RPMI7951 (cell line): ENCODE measurements around the gene NRIP2. TPM values are rescaled to one million over a fixed set of nuclear protein-coding genes. Genes with fewer than 3 reads are reported as not detected.

Source experiments
- DNase-seq: peaks from one replicate; pipeline ENCODE4 v3.0.0-alpha.2; 2012; ENCODE audit warnings: low read depth
- total RNA-seq: library from RNA; depleted of rRNA; stranded (reverse); fragments of >200 nt; shearing (Covaris generic); gene quantifications from 2 replicates; pipeline ENCODE4 v1.2.3, GENCODE V29; 2014

NRIP2 gene
- total RNA-seq, 1 experiment from 2014 or later = not detected

DNA sequence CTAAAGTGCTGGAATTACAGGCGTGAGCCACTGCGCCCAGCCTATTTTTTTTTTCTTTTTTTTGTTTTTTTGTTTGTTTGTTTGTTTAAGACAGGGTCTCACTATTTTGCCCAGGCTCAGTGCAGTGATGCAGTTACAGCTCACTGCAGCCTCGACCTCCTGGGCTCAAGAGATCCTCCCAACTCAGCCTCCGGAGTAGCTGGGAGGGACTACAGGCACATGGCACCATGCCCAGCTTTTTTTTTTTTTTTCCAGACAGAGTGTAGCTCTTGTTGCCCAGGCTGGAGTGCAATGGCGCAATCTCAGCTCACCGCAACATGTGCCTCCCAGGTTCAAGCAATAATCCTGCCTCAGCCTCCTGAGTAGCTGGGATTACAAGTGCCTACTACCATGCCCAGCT, 28.1 kb downstream of the NRIP2 start:
- peak; percentile 9 for DNase-seq

DNA sequence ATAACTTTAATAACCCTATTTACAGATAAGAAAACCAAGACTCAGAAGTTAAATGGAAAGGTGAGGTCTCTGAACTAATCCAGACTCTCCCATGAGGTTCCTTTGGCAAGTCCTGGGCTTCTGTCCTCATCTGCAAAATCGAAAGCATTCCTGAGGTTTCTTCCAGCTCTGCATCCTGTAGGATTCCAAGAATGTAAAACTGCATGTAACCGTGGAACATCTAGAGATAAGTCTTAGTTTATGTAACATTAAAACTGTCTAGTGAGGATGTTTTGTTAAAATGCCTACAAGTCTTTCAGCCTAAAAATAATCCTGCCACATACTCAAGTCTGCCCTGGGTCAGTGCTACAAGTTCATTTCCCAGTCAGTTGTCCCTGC, 29.7 kb downstream of the NRIP2 start:
- no peak for DNase-seq

DNA sequence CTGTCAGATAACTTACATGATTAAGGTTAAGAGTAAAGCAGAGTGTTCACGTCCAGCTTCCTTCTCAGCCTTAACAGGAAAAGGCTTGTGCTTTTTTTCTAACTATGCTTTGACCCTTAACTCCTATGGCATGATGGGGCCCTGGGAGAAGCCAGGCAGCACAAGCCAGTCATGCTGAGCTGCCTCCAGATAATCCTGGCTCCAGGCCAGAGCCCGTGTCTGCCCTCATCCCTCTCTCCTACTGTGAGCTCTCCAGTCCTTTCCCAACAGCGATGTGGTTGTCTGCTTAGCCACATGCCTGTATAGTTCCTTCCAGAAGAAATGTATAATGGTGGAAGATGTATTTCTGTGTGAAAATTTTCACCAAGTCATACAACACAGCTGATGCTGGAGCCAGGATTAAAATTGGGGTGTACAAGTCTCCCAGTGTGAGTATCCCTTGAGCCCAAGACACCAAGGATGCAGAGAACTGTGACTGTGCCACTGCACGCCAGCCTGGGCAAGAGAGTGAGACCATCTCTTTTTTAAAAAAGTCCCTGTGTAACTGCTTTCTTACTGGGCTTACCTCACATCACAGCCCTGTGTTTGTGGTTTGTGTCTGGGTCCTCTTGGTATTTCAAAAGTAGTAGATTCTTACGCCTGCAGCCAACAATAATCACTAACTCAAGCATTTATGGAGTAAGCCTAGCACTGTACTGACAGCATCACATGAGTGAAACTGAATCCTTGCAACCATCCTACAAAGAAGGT, 30.3 kb downstream of the NRIP2 start:
- DNase-seq = no peak

DNA sequence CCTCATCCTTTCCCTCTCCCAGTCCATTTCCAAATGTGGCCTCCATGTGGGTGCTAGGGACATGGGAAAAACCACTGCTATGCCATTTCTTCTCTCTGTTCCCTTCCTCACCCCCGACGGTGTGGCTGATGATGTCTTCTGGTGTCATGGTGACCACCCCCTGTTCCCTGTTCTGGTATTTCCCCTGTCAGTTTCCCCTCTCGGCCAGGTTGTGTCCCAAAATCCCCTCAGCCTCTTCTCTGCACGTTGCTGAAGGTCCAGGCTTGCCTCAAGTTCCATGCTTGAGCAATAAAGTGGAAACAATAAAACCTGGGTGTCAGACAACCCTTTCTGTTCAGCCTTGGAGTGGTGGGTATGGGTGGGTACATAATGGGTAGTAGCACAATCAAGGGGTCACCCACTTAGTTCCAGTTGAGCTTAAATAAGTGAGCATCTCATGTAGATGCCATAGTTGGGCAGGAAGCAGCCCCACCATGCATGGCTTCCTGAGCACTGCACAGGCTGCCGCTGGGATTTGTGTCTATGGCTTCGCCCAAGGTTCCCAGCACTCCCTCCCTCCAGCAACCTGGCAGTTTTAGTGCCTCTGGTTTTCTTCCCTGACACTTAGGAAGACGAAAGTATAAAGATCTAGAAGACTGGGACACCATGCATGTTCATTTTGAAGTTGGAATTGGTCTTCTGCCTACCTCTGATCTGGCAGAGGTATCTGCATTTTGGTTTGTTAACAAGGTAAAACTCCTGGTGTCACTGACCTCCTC, 31.0 kb downstream of the NRIP2 start:
- DNase-seq = no peak

DNA sequence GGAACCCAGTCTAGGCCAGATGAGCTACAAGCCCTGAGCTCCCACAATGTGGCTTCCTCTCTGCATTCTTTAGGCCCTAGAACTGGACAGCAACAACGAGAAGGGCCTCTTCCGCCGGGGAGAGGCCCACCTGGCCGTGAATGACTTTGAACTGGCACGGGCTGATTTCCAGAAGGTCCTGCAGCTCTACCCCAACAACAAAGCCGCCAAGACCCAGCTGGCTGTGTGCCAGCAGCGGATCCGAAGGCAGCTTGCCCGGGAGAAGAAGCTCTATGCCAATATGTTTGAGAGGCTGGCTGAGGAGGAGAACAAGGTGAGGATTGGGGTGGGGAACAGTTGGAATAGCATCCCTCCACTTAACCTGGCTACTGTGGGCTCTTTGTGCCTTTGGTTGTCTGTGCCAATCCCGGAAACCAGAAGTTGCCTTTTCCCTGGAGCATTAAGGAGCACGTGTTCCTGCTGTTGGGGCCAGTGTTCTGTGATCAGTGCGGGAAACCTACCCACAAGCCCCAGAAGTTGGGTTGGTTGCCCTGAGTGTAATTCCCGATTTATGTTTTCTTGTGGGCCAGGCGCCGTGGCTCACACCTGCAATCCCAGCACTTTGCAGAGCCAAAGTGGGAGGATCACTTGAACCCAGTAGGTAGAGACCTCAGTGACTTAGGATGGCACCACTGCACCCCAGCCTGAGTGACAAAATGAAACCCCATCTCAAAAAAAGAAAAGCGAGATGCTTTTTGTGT, 33.6 kb downstream of the NRIP2 start:
- no peak for DNase-seq

DNA sequence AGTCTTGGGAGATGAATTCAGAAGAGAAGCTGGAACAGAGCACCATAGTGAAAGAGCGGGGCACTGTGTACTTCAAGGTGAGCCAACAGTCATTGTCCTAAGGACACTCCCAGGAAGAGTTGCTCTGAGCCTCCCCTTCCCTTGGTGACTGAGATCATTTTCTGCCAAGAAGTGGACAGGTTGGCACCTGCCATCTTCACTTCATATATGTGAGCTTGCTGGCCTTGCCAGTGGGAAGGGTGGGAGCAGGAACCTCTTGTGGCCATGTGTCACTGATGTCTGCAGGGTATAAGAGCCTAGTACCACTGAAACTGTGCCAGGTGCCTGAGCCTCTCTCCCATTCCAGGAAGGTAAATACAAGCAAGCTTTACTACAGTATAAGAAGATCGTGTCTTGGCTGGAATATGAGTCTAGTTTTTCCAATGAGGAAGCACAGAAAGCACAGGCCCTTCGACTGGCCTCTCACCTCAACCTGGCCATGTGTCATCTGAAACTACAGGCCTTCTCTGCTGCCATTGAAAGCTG, 34.7 kb downstream of the NRIP2 start:
- no peak for DNase-seq

DNA sequence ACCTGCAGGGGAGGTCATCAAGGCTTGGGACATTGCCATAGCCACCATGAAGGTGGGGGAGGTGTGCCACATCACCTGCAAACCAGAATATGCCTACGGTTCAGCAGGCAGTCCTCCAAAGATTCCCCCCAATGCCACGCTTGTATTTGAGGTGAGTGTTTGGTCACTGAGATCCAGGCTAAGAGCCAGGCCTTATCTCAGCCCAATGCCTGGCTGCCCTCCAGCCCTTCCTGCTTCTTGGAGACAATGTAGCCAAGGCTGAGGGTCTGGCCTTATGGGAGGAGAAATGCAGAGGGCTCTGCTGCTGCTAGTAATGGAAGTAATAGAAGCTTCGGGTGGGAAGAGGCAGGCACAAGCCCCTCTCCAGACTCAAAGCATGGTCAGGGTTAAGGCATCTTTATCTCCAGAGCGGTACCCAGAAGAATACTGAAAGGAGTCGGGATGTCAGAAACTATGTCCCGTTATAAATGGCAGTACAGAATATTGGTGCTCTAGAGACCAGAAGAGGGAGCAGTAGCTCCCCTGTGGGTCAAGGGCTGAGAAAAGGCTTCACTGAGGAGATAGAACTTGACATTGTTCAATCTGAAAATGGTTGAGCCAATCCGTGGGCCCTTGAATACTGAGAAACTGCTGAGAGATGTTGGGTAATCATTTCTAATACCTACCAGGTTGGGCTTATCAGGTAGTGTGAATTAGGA, 37.0 kb downstream of the NRIP2 start:
- no peak for DNase-seq

DNA sequence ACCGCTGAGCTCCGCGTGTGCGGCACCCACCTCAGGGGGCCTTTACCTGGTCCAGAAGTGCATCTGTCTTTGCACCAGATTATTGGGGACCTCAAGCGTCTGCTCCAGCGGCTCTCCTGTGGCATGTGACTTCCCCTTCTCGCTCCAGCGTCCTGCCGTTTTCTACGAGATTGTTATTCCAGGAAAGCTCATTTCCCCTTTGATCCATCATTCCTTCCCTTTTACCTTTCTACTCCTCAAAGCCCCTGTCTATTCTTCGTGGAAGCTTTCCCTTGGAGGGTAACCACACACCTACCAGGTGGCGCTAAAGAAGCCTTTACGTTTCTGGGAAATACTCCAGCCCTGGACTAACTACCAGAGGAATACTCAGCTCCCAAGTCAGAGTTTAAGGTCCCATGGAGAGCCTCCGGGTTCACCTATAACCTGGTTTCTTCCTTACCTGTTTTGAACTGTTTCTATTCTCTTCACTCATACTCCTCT, 38.6 kb downstream of the NRIP2 start:
- DNase-seq = no peak

DNA sequence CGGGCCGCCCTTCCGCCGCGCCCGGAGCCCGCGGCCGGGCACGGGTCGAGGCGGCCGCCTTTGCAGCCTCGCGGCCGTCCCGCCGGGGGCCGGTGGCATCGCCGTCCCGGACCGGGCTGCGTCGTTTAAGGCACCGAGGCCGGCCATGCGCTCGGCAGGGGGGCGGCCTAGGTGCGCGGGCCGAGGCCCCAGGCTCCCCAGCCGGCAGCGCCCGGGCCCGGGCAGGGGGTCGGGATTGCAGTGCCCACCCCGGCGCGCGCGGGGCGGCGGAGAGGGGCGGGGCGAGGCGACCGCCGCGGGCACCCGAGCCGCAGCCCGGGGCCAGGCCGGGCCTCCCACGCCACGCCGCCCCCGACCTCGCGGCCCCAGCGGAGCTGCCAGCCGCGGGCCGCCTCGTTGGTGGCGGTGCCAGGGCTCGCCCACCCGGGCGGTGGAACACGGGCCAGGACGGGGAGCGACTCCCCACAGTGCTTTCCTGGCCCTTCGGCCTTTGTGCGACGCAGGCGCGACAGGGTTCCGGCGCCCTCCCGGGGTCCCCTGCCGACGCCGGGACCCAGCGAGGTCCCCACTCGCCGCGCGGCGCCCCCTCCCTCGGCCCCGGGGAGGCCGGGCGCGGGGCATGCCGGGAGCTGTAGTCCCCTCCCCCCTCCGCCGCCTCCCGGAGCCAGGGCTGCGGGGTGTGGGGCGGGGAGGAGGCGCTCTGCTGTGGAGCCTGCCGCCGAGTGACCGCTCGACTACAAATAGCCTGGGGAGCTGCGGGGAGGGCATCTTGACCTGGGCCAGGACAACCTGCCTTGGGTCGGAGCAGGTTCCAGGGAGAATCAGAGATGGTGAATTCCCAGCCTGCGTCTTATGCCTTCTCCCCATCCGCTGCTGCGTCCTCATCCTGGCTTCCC, 39.3 kb downstream of the NRIP2 start:
- DNase-seq = peak; percentile 56

DNA sequence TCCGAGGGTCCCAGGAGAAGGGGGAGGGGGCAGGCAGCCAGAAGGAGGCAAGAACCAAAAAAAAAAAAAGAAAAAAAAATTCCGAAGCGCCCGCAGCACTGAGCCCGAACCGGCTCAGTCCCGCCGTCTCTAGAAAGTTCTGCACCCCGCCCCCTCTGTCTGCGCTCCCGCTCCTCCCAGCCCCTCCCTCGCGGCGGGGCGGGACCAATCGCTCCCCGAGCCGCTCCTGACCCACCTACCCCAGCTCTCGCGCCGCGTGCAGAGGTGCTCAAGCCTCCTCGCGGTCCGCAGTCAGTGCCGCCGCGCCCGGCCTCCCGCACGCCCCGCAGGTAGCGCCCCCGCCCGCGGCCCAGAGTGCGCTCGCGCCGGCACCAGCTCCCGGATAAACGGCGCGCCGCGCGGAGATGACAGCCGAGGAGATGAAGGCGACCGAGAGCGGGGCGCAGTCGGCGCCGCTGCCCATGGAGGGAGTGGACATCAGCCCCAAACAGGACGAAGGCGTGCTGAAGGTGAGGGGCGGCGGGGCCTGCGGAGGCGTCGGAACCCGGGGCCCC, 40.0 kb downstream of the NRIP2 start, which contains the start of gene FKBP4:
TSS of gene FKBP4 (plus strand) at position 235 of the 554 bp plus-strand sequence. CDS start at position 405, 170 bp downstream.
- DNase-seq = peak; percentile 79

DNA sequence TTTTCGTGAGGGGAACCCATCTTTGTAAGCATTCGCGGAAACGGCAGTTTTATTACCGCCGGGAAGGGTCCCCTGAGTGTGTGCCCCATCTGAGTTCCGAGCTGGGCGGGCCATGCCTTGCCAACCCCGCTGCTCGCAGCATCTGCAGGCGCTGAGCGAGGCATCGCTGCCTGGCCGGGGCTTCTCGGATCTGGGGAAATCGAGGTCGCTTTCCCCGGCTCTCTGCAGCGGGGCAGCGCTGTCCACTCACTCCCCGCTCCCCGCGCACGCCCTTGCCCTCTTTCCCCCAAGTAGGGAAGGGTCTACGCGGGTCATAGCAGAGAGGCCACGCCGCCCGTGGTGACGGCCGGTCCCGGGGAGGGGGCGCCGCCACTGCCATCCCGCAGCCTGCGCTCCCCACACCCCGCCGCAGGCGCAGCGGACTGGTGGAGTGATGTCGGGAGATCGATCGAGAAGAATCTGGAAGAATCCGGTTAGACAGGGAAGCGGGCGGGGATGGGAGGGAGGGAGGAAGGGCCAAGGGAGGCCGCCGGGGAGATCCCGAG, 40.6 kb downstream of the NRIP2 start:
- no peak for DNase-seq

DNA sequence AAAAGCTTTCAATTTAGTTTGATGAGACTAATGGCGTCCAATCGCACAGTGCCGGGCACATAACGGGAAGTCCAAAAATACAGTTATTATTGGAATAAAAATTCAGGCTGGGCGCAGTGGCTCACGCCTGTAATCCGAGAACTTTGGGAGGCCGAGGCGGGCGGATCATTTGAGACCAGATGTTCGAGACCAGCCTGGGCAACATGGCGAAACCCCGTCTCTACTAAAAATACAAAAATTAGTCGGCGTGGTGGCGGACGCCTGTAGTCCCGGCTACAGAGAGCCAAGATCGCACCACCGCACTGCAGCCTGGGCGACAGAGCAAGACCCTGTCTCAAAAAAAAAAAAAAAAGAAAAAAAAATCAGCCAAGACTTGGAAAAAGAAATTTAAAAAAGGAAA, 41.3 kb downstream of the NRIP2 start:
- DNase-seq = no peak

DNA sequence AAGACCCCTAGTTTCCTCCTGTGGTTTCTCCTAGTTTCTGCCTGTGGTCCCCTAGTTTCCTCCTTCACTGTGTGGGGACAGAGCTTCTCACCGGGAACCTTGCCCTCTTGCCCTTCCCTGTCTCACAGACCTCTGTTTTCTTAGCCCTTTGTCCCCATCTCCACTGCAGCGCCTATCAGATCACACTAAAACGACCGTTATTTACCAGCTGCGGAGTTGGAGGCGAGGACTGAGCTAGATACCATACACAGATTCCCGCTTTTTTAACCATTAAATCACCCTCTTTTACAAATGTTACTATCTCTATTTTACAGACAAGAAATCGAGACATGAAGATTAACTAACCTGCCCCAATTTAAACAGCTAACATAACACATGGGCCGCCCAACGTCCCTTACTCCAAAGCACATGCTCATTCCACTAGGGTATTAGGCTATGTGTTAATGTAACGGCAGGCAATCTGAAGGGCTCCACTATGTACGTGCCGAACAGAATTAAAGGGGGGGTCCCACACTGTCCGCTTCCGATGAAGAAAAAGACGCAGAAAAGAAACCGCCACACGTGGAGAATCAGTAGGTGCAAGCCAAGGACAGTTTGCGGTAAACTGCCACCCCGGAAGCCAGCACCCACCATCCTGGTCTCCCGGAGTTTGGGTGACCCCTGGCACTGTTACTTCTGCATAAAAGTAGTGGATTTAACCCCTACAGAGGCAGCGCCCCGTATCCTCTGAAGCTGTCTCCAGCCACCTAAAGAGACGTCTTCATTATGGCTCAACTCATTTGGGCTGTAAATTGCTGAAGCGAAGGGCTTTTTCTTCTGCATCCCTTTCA, 41.9 kb downstream of the NRIP2 start:
- DNase-seq = no peak

DNA sequence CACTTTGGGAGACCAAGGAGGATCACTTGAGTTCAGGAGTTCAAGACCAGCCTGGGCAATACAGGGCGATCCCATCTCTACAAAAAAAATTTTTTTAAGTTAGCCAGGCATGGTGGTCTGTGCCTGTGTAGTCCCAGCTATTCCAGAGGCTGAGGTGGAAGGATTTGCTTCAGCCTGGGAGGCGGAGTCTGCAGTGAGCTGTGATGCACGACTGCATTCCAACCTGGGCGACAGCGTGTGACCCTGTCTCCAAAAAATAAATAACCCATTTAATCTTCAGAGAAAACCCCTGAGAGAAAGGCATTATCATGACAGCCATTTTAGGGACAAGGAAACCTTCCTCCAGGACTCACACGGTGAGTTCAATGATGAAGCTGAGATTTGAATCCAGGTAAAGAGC, 43.7 kb downstream of the NRIP2 start:
- no peak for DNase-seq

DNA sequence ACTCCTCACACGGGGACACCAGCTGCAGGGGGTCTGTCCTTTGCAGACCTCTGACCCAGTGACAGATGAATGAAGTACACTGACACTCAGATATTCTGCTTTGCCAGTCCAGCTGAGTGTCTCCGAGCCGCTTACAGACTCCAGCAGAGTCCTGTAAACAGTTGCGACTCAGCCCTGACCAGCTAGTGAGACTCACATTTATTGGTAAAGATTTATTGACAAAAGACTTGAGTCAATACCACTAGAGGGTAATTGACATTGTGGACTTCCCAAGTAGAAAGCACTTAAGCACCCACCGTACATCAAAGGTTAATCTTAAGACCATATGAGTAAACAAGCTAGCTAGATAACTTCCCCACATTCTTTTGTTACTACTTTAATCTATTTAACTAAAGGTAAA, 49.8 kb downstream of the NRIP2 start:
- no peak for DNase-seq

DNA sequence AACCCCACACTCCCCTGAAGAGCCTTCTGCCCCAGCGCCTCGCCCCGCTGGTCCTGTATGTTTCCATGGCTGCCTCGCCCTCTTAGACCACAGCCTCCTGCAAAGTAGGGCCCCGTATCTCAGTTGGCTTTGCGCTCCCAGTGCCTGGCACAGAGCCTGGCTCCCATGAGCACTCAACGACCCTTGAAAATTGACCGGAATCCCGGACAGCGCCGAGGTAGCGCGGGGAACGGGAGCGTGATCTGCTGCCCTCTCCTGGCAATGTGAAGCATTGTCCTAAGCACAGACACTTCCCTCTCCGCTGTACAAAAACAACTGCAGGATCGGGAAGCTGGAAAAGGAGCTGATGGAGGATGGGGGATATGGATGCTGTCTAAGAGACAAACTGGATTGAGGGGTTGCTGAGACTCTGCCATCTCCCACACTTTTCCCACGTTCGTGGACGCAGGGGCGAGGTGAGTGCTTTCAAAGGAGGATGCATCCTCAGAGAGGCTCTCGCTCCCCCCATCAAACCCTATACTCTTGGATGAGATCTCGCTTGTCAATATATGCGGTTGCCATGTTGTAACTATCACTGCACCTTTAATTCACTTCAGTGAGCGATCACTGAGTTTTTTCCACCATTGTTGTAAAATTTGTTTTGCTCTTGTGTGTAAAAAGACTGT, 50.8 kb downstream of the NRIP2 start:
- peak; percentile 42 for DNase-seq

DNA sequence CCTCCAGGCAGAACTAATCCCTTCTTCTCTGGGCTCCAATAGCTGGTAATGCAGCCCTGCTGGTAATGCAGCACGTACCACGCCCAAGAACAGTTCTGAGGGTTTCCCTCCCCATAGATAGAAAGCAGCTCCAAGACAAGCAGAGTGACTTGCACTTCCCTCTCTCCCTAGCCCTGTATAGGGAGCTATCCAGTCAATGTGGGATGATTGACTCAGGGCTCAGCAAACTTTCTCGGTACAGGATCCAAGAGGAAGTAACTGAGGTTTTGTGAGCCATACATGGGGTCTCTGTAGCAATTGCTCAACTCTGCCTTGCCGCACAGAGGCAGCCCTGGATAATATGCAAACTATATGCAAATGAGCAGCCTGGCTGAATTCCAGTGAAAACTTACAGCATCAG, 55.6 kb downstream of the NRIP2 start:
- DNase-seq = no peak

DNA sequence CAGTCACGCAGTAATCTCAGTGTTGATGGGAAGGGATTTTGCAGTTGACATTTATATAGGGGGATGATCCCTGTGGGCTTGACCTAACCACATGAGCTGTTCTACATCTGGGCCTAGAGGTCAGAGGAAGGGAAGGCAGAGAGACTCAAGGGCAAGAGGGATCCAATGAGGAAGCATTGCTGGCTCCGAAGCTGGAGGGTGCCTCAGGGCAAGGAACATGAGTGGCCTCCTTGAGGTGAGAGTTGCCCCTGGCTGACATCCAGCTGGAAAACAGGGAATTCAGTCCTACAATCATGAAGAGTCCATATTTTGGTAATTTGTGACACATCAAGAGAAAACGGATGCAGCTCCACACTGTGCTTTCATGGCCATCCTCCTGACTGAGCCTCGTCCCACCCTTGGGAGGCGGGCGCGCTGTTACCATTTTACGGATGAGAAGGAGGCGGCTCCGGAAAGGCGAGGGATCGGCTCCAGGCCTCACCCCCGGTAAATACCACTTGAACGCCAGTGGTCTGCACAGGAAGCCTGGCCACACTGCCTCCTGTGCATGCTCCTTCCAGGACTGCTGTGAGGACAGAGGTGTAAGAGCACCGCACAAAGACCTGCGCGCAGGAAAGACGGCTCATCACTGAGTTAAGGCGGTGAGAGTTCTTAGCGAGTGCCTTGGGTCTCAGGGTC, 58.6 kb downstream of the NRIP2 start:
- no peak for DNase-seq
